ENCODE measurements around the gene PRSS8. TPM values are rescaled to one million over a fixed set of nuclear protein-coding genes. Genes with fewer than 3 reads are reported as not detected.

PRSS8 gene
- under 0.01 TPM in 1 of 2 replicates, not detected in the other for total RNA-seq

GRCh38 chr16:31135535-31136286 lies at the start of gene PRSS8:
Gene PRSS8 (minus strand): TSS chr16:31135727. CDS start chr16:31135498, 229 bp downstream.

GRCh38 chr16:31179747-31180459 lies 44.4 kb upstream of the PRSS8 start, which contains the start of gene FUS:
Gene FUS (plus strand): TSS chr16:31180139. CDS start chr16:31180215, 76 bp downstream.

GRCh38 chr16:31149894-31150890 lies 14.7 kb upstream of the PRSS8 start, which contains the start of gene PRSS36:
Gene PRSS36 (minus strand): TSS chr16:31150066. CDS start chr16:31150035, 31 bp downstream.

GRCh38 chr16:31117384-31118222 lies 17.9 kb downstream of the PRSS8 start, which contains the start of gene KAT8:
Gene KAT8 (plus strand): TSS chr16:31117664. CDS start chr16:31117682, 18 bp downstream.

GRCh38 chr16:31108035-31108793 lies 27.3 kb downstream of the PRSS8 start, which contains the start of gene BCKDK:
Gene BCKDK (plus strand): TSS chr16:31108386. CDS start chr16:31109224, 838 bp downstream.

GRCh38 chr16:31094424-31095120 lies 41.0 kb downstream of the PRSS8 start, which contains the start of gene VKORC1:
Gene VKORC1 (minus strand): TSS chr16:31094797. CDS start chr16:31094729, 68 bp downstream.

GRCh38 chr16:31088459-31089183 lies 46.9 kb downstream of the PRSS8 start, which contains the start of gene PRSS53:
Gene PRSS53 (minus strand): TSS chr16:31088943. CDS start chr16:31088809, 134 bp downstream.

Other genes with a start within 250 kb of the PRSS8 start
- 28.9 and 29.9 TPM in 2 replicates for gene BCL7C, start 241.7 kb downstream of the PRSS8 start, total RNA-seq
- 1.6 and 1.7 TPM in 2 replicates for gene CTF1, start 239.1 kb downstream of the PRSS8 start, total RNA-seq
- gene FBXL19, start 212.2 kb downstream of the PRSS8 start, total RNA-seq, result 11.5 and 15.9 TPM in 2 replicates
- gene ORAI3, start 186.7 kb downstream of the PRSS8 start, total RNA-seq, result 42.8 and 51.3 TPM in 2 replicates
- gene SETD1A, start 178.0 kb downstream of the PRSS8 start, total RNA-seq, result 1.3 and 2.3 TPM in 2 replicates
- 28.3 and 34.6 TPM in 2 replicates for gene HSD3B7, start 150.5 kb downstream of the PRSS8 start, total RNA-seq
- gene STX1B, start 125.1 kb downstream of the PRSS8 start, total RNA-seq, result 0.71 and 0.83 TPM in 2 replicates
- gene STX4, start 102.2 kb downstream of the PRSS8 start, total RNA-seq, result 30.3 and 33.2 TPM in 2 replicates
- 9.2 and 9.8 TPM in 2 replicates for gene ZNF668, start 61.5 kb downstream of the PRSS8 start, total RNA-seq
- 9.4 and 12.4 TPM in 2 replicates for gene ZNF646, start 61.3 kb downstream of the PRSS8 start, total RNA-seq
- 1.00 and 3.0 TPM in 2 replicates for gene PRSS53, start 46.8 kb downstream of the PRSS8 start, total RNA-seq
- 84.6 and 122 TPM in 2 replicates for gene VKORC1, start 40.9 kb downstream of the PRSS8 start, total RNA-seq
- gene BCKDK, start 27.3 kb downstream of the PRSS8 start, total RNA-seq, result 11.7 and 15.9 TPM in 2 replicates
- 31.9 and 39.1 TPM in 2 replicates for gene KAT8, start 18.1 kb downstream of the PRSS8 start, total RNA-seq
- 0.09 and 0.14 TPM in 2 replicates for gene PRSS36, start 14.3 kb upstream of the PRSS8 start, total RNA-seq
- gene FUS, start 44.4 kb upstream of the PRSS8 start, total RNA-seq, result 20.3 and 29.1 TPM in 2 replicates
- gene PYCARD, start 67.0 kb upstream of the PRSS8 start, total RNA-seq, result 103 and 113 TPM in 2 replicates
- gene TRIM72, start 78.4 kb upstream of the PRSS8 start, total RNA-seq, result not detected in 2 replicates
- not detected in 2 replicates for gene PYDC1, start 81.4 kb upstream of the PRSS8 start, total RNA-seq
- gene ITGAM, start 124.2 kb upstream of the PRSS8 start, total RNA-seq, result not detected in 2 replicates
- under 0.01 TPM in 1 of 2 replicates, not detected in the other for gene ITGAX, start 219.4 kb upstream of the PRSS8 start, total RNA-seq

Data from smooth muscle cell of bladder (primary cell).